GM21737 (cell line): Measurements from ENCODE around the gene CNOT2.

ENCODE experiments used
- ATAC-seq: cut with Tn5 transposase; IDR thresholded peaks from one replicate; pipeline ENCODE4 v1.9.1; 2021; ENCODE audit warnings: mild to moderate bottlenecking, moderate library complexity; ENCODE audit not compliant: unreplicated experiment

CNOT2 gene

DNA sequence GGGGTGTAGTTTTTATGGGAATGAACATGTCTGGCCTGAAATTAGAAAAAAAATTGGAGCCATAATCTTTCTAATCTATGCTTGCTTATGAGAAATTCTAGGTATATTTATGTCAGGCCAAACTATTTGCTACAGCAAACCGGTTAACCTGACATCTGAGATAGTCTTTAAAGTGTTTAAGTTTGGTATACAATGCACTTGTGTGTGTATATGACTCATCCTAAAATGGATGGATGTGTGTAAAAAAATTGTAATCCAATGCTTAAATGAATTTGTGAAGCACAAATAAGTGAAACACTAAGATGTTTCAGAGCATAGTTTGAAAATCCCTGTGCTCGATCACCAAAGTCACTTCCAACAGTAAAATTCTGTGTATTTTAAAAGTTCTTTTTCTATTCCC, 6.7 kb downstream of the CNOT2 start:
- ATAC-seq, result no peak

DNA sequence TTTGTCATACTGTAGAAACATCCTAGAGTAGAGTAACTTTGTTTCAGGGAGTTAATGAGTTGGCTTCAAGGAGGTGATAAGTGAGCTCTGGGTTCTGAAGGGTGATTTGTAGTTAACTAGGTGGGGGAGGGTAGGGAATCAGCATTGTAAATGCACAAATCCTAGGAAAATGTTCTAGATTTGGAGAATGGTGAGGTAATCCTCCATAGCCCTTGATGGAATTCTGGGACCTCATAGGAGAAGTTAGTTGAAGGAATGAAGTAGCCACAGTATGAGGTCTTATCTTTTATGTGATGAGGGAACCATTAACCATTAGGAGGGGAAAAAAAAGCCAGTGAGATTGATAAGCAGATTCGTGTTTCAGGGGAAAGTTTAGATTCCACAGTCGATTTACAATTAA, 8.0 kb downstream of the CNOT2 start:
- no peak for ATAC-seq

DNA sequence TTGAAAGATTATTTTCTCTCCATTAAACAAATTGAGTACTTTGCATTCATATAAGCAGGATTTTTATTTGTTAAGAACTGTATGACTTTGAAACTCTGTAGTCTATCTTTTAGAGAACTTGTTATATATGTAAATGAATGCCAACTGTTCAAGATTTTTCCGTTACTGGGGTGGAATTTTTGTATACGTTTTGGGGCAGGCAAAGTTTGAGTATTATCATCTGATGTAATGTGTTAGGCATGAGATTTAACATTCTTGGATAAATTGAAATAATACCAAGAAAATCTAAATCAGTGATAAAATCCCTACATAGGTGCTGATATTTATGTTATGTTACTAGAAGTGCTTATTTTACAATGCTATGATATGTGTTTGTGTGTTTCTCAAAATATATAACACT, 8.4 kb downstream of the CNOT2 start:
- ATAC-seq, result no peak

DNA sequence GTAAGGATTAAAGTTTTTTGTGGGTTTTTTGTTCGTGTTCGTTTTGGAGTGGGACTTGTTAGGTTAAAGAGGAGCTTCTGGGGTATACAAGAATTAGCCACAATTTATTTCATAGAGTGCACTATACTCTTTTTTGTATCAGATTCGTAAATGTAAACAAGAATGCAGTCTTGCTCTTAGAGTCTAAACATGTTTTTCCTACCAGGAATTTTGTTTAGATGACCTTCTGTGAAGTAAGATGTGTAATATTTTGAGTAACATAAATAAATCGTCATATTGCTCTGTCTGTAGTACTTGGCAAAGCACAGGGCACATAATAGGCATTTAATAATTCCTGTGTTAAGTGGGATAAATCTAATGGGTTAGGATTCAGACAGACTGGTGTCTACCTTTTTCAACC, 9.6 kb downstream of the CNOT2 start:
- ATAC-seq, result no peak

DNA sequence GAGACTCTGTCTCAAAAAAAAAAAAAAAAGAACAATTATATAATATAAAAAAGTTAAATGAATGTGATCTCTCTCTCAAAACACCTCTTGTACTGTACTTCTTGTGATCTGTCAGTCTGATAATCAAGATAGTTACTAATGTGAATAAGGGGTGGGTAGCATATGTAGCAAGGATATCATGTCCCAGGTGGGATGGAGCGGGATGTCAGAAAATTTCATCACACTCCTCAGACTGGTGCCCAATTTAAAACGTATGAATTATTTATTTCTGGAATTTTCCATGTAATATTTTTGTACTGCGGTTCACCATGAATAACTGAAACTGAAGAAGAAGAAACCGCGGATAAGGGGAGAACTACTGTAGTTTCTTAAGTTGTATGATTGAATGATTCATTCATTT, 11.0 kb downstream of the CNOT2 start:
- ATAC-seq, result no peak

DNA sequence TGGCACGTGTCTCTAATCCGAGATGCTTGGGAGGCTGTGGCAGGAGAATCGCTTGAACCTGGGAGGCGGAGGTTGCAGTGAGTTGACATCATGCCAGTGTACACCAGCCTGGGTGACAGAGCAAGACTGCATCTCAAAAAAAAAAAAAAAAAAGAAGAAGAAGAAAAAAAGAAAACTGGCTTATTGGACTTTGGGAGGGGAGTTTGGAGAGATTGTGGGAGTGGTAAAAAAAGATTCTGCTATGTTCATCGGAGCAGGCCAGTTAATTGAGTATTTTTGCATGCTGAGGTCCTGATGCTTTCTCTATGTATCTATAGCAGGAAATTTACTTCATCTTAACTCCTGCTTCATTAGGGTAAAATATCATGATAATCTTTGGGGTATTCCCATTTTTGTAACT, 11.6 kb downstream of the CNOT2 start:
- ATAC-seq, result no peak

DNA sequence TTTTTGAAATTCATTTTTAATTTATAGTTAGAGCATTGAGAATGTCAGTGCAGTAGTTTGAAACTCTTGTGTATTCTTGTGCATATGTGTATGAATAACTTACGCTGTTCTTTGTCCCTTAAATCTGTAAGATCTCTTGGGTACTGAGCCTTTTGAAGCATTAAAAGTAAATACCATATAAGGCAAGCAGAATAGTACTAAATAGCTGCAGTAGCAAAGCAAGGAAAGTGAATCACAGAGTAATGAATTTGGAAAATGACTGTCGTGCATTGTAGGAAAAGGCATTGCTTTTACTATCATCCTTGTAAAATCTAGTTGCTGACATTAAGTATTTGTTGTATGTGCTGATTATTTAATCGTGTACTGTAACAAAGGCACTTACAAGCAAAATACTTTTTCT, 12.1 kb downstream of the CNOT2 start:
- ATAC-seq, result no peak

DNA sequence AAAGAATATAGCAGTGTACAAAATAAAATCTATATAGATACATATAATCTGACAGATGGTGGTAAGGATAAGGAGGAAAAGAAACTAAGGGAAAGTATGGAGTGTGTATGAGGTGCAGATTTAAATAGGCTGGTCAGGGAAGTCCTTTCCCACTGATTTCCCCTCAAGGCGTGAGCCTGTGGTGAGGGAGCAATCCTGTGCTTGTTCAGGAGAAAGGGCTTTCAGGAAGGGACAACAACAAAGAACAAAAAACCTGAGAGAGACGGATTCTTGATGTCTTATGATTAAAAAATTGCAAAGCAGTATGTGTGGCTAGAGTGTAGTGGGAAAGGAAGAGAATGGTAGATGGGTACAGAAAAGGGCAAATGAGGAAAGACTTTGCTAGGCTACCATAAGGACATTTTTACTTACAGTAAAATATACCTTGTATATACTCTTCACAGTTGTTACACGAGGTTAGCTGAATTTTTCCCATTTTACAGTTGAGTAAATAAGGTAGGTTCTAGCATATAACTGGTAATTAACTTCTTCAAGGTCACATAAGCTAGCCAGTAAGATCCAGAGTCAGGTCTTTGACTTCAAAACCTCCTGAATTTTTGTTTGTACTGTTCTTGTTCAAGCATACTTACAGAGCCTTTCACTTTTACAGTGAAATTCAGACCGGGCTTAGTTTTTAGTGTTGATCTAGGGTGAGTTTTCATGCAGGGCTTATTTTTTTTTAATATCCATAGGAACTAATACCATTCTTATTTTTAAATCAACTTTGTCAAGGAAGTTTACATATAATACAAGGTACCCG, 15.6 kb downstream of the CNOT2 start:
- ATAC-seq, result no peak

DNA sequence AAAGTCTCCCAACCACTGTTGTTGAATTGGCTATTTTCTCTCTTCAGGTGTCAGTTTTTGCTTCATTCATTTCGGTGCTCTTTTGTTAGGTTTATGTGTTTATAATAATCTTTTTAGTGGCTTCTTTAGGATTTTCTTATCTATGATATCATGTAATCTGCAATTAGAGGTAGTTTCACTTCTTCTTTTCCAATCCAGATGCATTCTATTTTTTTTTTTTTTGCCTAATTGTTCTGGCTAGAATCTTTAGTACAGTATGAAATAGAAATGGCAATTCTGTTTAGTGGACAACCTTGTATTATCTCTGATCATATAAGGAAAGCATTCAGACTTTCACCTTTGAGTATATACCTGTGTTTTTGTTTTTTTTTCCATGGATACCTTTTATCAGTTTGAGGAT, 17.4 kb downstream of the CNOT2 start:
- ATAC-seq, result no peak

DNA sequence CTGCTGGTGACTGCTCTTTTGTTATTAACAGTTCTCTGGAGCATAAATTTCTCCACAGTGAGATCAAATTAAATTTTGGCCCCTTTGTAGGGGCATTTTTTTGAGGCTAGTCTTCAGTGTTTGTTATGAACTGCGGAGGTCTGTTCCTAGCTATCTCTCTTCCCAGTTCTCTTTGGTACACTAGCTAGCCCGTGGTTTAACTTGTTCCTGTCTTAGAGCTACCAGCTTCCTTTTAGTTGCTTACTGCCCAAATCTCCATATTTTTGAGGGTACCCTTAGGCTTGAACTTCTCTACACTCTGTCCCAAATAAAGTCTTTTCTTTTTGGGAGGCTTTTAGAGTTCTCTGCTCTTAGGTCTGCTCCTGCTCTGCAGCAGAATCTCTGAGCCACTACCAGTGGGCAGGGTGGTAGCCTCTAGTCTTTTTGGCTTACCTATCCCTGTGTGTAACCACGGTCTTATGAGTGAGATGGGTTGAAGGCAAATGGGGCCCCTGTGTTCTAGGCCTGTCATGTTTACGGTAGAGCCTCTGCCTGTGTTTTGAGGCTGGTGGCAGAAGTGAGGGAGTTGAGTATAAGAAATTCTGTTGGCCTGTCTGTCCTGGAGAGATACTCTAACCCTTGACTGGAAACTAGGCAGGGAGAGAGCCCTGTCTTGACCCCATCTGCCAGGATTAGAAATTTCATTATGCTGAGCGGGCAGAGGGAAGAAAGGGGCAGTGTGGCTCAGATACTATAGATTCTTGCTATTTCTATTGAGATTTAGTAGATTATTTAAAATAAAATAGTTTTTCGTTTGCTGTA, 21.0 kb downstream of the CNOT2 start:
- no peak for ATAC-seq

DNA sequence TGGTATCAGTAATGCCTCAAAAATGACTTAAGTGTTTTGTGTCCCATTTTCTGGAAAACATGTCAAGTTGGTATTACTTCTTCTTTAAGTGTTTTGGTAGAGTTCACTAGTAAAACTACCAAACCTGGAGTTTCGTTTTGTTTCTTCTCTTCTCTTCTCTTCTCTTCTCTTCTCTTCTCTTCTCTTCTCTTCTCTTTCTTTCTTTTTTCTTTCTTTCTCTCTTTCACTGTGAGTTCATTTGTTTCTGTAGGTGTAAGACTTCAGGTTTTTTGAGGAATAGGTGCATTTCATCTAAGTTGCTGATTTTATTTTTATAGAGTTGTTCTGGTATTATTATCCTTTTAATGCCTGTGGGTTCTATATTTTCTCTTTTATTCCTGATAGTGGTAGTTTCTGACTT, 21.9 kb downstream of the CNOT2 start:
- ATAC-seq, result no peak

DNA sequence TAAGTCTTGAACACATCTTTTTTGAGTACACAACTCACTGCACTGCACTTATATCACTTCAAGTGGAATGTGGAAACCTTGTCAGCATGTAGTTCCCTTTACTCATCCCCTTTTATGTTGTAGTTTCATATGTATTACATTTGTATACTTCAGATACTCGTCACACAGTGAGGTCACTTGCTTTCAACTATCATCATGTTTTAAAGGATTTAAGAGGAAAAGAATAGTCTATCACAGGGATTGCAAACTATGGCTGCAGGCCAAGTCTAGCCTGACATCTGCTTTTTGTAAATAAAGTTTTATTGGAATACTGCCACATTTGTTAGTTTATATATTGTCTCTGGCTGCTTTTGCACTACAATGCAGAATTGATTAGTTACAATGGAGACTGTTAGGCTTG, 24.3 kb downstream of the CNOT2 start:
- no peak for ATAC-seq

DNA sequence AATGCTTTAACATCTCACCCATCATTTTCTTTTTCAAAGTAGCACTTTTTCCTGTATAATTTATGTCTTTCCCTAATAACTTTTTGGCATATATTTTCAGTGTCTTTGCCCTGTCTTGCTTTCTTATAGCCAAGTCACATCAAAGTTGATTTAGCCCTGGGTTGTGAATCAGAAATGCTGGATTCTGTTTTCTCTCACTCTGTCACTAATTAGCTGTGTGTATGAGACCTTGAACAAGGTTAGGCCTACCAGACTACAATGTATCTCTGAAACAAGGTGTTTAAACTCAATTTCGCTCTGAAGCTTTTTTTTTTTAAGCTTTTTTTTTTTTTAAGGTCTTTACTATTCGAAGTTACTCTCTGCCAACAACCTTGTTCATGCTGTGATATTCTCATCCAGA, 25.7 kb downstream of the CNOT2 start:
- ATAC-seq, result no peak

DNA sequence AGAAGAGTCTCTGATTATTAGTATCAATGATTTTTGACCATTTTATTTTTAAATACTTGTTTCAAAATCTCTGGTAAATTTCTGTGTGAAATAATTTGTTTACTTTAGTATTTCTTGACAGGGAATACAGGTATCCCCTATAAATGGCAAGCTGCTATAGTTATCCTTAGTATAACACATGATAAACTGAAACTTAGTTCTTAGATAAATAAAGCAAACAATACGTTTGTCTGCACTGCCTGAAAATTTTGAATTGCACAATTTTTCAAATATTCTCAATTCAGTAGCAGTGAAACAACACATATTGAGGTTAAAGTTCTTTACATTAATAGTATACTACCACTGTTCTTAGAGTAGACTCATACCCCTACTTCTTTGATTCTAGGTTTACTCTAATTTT, 26.9 kb downstream of the CNOT2 start:
- ATAC-seq, result no peak

DNA sequence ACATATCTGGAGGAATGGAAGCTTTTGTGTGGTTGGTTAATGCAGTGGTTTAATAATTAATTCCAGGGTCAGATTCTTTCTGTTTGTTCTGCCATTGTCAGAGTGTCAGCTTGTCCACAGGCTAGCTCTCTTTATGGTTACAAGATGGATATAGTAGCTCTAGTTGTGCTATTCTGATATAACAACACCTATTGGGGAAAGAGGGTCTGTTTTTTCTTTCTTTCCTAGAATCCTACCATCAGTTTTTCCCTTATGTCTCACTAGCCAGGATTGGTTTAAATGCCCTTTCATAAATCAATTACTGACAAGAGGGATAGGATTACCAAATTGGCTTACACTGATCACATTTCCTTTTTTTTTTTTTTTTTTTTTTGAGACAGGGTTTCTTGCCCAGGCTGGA, 27.8 kb downstream of the CNOT2 start:
- no peak for ATAC-seq

DNA sequence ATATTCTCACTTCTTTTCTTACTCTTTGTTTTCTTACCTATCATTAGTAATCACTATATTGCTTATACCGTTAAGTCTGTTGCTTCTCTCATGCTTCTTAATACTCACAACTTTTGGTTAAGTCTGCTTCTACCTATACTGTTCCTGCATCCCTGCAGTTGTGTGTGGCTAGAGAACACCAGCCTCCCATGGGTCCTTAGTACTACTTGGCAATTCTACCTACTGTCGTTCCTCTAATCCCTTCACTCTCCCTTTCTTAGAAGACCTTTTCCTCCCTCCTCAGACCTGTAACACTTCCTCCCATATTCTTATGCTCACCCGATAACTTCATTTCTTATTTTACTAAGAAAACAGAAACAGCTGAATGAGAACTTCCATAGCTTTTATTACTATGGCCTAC, 29.3 kb downstream of the CNOT2 start:
- no peak for ATAC-seq

DNA sequence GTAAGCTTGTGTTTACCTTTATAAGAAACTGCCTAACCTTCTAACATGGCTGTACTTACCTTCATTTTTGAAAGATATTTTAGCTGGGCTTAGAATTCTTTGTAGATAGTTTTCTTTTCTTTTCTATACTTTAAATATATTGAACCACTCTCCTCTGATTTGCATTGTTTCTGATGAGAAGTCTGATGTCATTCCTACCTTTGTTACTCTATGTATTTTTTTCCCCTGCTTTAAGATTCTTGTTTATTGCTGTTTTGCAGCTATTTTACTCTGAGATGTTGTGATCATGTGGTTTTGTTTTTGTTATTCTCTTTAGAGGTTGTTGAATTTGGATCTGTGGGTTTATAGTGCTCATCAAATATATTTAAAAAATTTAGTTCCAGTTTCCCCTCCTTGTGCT, 31.8 kb downstream of the CNOT2 start:
- no peak for ATAC-seq

DNA sequence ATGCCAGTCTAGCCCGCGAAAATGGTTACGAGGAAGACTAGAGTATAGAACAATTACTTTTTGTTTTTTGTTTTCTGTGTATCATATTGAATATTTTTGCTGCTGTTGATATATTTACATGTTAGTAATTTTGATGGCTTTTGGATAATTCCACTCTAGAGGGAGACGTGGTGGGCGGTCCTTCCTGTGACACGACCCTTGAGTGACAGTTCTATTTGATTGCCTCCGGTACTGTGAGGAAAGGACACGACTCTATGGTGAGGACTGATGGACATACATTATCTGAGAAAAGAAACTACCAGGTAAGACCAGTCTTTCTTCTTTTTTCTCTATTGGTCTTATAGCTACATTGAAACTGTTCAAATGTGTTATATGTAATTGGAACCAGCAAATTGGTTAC, 34.7 kb downstream of the CNOT2 start:
- no peak for ATAC-seq

DNA sequence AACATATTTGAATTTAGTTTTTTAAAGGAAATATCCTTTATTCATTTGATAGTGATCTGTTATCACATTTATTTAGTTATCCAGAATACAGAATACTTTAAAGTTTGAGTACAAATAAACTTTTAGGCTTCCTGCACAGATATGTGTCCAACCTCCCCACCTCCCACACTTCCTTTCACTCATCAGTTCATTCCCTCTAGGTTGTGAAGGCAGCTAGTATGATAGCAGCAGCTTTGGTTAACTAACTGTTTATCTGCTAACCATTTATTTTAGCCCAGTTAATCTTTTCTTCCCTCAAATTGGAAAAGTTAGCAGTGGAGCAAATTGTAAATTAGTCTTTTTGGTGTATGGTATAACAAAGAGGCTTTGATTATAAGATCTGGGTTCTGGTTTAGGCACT, 35.7 kb downstream of the CNOT2 start:
- ATAC-seq, result no peak

DNA sequence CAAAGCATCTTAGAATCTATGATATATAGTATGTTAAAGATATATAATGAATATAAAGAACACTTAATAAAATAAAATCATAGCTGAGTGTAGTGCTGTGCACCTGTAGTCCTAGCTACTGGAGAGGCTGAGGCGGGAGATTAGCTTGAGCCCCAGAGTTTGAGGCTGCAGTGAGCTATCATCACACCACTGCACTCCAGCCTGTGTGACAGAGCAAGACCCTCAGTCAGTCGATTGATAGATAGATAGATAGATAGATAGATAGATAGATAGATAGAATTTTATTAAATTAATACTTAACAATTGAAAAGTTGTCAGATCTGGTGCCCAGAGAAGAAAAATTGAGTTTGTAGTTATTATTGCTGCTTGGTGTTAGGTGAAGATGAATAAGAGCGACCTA, 40.0 kb downstream of the CNOT2 start:
- ATAC-seq, result no peak

DNA sequence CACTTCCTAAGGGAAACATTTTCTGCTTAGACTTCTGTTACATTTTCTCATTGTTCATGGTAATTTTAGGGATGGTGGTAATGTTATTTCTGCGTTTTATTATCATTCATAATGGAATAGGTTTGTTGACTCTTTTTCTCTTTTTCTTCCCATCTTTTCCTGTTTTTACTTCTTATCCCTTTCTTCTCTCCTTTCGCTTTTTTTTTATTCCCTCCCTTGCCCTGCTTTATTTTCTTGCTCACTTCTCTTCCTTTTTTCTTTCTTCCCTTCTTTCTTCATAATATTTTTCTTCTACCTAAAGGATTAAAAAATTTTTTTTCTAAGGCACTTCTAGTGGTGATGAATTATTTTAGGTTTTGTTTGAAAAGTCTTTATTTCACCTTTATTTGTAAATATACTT, 45.6 kb downstream of the CNOT2 start:
- ATAC-seq, result no peak

DNA sequence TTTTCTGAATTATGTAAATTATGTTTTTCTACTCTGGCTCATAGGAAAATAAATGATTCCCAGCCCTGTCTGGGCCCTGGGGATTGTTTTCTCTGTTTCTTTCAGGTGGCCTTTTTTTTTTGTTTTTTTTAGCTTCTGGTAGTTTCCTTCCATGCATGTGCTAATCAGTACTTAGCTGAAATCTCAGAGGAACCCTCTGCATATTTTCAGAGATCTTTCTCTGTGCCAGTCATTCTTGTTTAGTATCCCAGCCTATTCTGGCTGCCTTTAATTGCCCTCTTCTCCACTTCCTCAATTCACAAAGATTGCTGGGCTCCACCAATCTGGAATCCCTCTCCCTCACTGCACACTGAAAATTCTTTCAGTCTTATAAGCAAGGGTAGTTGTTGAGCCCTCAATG, 46.9 kb downstream of the CNOT2 start:
- no peak for ATAC-seq
